Measurements from ENCODE around the gene STXBP1. TPM values are rescaled to one million over a fixed set of nuclear protein-coding genes. Genes with fewer than 3 reads are reported as not detected.

STXBP1 gene
- total RNA-seq, 1 donor from 2014 or later: 53.3 TPM

GRCh38 chr9:127693697-127694096 lies 81.6 kb downstream of the STXBP1 start:
- no peak overlapping the region for H3K27ac Mint-ChIP-seq (ENCODE audit: unreplicated experiment)
- no peak for TF ChIP-seq CTCF (conservative IDR thresholded peaks at IDR 0.05)
- DNase-seq (ENCODE audit: low read depth, low spot score): no peak
- H3K4me1 Mint-ChIP-seq: peaks cover 11% of the 10 kb centered on the region
- no peaks in the 10 kb centered on the region for H3K9me3 Mint-ChIP-seq
- no peak overlapping the region for H3K4me3 Mint-ChIP-seq
- no peaks in the 10 kb centered on the region for H3K27me3 Mint-ChIP-seq (ENCODE audit: low read depth)
- peaks cover 8% of the 10 kb centered on the region for H3K36me3 Mint-ChIP-seq (ENCODE audit: low read depth)

DNA sequence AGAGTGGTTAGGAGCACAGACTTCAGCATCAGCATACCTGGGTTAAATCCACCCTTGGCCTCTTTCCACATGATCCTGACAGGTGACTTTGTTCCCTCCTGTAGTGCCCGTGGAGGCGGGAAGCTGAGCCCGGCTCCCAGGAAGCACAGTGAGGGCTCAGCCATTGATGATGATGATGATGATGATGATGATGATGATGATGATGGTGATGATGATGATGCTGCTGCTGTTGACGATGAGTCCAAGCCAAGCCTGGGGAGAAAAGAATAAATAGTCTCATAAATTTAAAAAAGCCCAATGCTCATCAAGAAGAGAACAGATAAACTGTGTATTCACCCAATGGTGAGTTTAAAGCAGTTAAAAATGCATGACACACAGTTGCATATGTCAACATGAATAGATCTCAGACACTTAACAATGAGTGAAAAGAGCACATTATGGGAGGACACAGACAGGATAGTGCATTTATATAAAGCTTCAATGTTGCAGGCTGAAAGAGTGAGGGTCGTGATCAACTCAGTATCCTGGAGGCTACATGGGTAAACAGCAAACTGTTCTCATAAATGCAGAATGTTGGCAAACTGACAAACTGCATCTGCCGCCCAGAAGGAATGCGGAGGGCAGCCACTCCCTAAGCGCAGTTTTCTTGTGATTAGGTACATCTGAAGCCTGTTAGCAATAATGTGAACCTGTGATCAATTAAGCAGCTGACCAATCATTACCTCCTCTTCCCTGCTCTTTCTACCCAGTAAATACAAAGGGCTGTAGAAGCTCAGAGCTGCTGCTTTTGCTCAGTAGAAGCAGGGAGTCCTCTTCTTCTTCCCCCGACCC lies 83.0 kb downstream of the STXBP1 start:
- Mint-ChIP-seq H3K4me3 (no peak overlapping the region), H3K9me3 (no peaks in the 10 kb centered on the region), H3K27me3 (ENCODE audit: low read depth) (no peaks in the 10 kb centered on the region), H3K36me3 (ENCODE audit: low read depth) (peaks cover 5% of the 10 kb centered on the region), H3K27ac (ENCODE audit: unreplicated experiment) (no peak overlapping the region), H3K4me1 (peaks cover 19% of the 10 kb centered on the region)
- DNase-seq (ENCODE audit: low read depth, low spot score): no peak
- TF ChIP-seq CTCF (conservative IDR thresholded peaks at IDR 0.05): no peak

- Mint-ChIP-seq H3K4me1 (peaks cover 16% of the 10 kb centered on the region), H3K27ac (ENCODE audit: unreplicated experiment) (no peak overlapping the region)
Measured at GRCh38 chr9:127697575-127697974, 85.5 kb downstream of the STXBP1 start.

DNA sequence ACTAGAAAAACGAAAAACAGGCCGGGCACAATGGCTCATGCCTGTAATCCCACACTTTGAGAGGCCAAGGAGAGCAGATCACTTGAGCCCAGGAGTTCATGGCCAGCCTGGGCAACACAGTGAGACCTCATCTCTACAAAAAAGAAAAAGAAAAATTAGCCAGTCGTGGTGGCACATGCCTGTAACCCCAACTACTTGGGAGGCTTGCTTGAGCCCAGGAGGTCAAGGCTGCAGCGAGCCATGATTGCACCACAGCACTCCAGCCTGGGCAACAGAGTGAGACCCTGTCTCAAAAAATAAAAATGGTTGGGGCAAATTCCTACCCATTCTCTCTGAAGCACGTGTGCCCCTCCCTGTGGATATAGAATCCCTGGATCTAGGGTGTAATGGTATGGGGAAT lies 86.3 kb downstream of the STXBP1 start:
- peaks cover 16% of the 10 kb centered on the region for H3K4me1 Mint-ChIP-seq
- no peak overlapping the region for H3K4me3 Mint-ChIP-seq
- H3K36me3 Mint-ChIP-seq (ENCODE audit: low read depth): no peaks in the 10 kb centered on the region
- no peak overlapping the region for H3K27ac Mint-ChIP-seq (ENCODE audit: unreplicated experiment)
- no peaks in the 10 kb centered on the region for H3K27me3 Mint-ChIP-seq (ENCODE audit: low read depth)
- H3K9me3 Mint-ChIP-seq: no peaks in the 10 kb centered on the region
- DNase-seq (ENCODE audit: low read depth, low spot score): no peak
- no peak for TF ChIP-seq CTCF (conservative IDR thresholded peaks at IDR 0.05)

More at GRCh38 chr9:127697575-127697974, 85.5 kb downstream of the STXBP1 start:
- no peak for DNase-seq (ENCODE audit: low read depth, low spot score)
- TF ChIP-seq CTCF (conservative IDR thresholded peaks at IDR 0.05): no peak
- no peaks in the 10 kb centered on the region for H3K9me3 Mint-ChIP-seq
- H3K36me3 Mint-ChIP-seq (ENCODE audit: low read depth): no peaks in the 10 kb centered on the region
- H3K27me3 Mint-ChIP-seq (ENCODE audit: low read depth): no peaks in the 10 kb centered on the region
- H3K4me3 Mint-ChIP-seq: peak overlapping the region; percentile 21

- Mint-ChIP-seq H3K4me1 (peaks cover 16% of the 10 kb centered on the region), H3K36me3 (ENCODE audit: low read depth) (no peaks in the 10 kb centered on the region), H3K27ac (ENCODE audit: unreplicated experiment) (no peak overlapping the region), H3K9me3 (no peaks in the 10 kb centered on the region), H3K4me3 (peak overlapping the region; percentile 63), H3K27me3 (ENCODE audit: low read depth) (no peaks in the 10 kb centered on the region)
- peak; percentile 87 for DNase-seq (ENCODE audit: low read depth, low spot score)
- TF ChIP-seq CTCF (conservative IDR thresholded peaks at IDR 0.05): peak; percentile 39
Measured at GRCh38 chr9:127698985-127699670, 87.1 kb downstream of the STXBP1 start.

All from neural crest cell (in vitro differentiated cells).